ENCODE measurements around the gene NCAPG2.

NCAPG2 gene

GRCh38 chr7:158749396-158749795 lies 44.8 kb upstream of the NCAPG2 start:
- no peak for TF ChIP-seq CTCF (IDR thresholded peaks at IDR 0.05; ENCODE audit: insufficient read depth, low read length, missing control alignments)
- DNase-seq (ENCODE audit: low read depth, low spot score): no peak
- POLR2A ChIA-PET: no interaction called here
- no peak overlapping the region for H3K4me3 ChIP-seq (ENCODE audit: low read depth, low read length)
- CTCF ChIA-PET: no interaction called here

- no peak overlapping the region for H3K4me3 ChIP-seq (ENCODE audit: low read depth, low read length)
- POLR2A ChIA-PET: no interaction called here
- no peak for TF ChIP-seq CTCF (IDR thresholded peaks at IDR 0.05; ENCODE audit: insufficient read depth, low read length, missing control alignments)
- no peak for DNase-seq (ENCODE audit: low read depth, low spot score)
- CTCF ChIA-PET: no interaction called here
Measured at GRCh38 chr7:158748335-158748734, 43.7 kb upstream of the NCAPG2 start.

- H3K4me3 ChIP-seq (ENCODE audit: low read depth, low read length): no peak overlapping the region
- DNase-seq (ENCODE audit: low read depth, low spot score): no peak
- ChIA-PET CTCF (no interaction called here), POLR2A (no interaction called here)
- no peak for TF ChIP-seq CTCF (IDR thresholded peaks at IDR 0.05; ENCODE audit: insufficient read depth, low read length, missing control alignments)
Measured at GRCh38 chr7:158747408-158747807, 42.8 kb upstream of the NCAPG2 start.

- CTCF ChIA-PET: no interaction called here
- H3K4me3 ChIP-seq (ENCODE audit: low read depth, low read length): no peak overlapping the region
- TF ChIP-seq CTCF (IDR thresholded peaks at IDR 0.05; ENCODE audit: insufficient read depth, low read length, missing control alignments): no peak
- POLR2A ChIA-PET: no interaction called here
- no peak for DNase-seq (ENCODE audit: low read depth, low spot score)
Measured at GRCh38 chr7:158746957-158747356, 42.4 kb upstream of the NCAPG2 start.

- no peak for DNase-seq (ENCODE audit: low read depth, low spot score)
- ChIA-PET CTCF (interaction anchor here (0.7 kb wide), 1 partner anchor 152 kb away, joined by 3 read pairs; no protein-coding TSS in a partner anchor), POLR2A (no interaction called here)
- no peak overlapping the region for H3K4me3 ChIP-seq (ENCODE audit: low read depth, low read length)
- no peak for TF ChIP-seq CTCF (IDR thresholded peaks at IDR 0.05; ENCODE audit: insufficient read depth, low read length, missing control alignments)
Measured at GRCh38 chr7:158745057-158745715, 40.6 kb upstream of the NCAPG2 start.

GRCh38 chr7:158744070-158744469 lies 39.5 kb upstream of the NCAPG2 start:
- no peak overlapping the region for H3K4me3 ChIP-seq (ENCODE audit: low read depth, low read length)
- CTCF ChIA-PET: no interaction called here
- no peak for TF ChIP-seq CTCF (IDR thresholded peaks at IDR 0.05; ENCODE audit: insufficient read depth, low read length, missing control alignments)
- POLR2A ChIA-PET: no interaction called here
- DNase-seq (ENCODE audit: low read depth, low spot score): no peak
